ENCODE results near the gene WRNIP1. TPM values are rescaled to one million over a fixed set of nuclear protein-coding genes. Genes with fewer than 3 reads are reported as not detected.

The WRNIP1 gene
- total RNA-seq: 50.1 TPM

DNA sequence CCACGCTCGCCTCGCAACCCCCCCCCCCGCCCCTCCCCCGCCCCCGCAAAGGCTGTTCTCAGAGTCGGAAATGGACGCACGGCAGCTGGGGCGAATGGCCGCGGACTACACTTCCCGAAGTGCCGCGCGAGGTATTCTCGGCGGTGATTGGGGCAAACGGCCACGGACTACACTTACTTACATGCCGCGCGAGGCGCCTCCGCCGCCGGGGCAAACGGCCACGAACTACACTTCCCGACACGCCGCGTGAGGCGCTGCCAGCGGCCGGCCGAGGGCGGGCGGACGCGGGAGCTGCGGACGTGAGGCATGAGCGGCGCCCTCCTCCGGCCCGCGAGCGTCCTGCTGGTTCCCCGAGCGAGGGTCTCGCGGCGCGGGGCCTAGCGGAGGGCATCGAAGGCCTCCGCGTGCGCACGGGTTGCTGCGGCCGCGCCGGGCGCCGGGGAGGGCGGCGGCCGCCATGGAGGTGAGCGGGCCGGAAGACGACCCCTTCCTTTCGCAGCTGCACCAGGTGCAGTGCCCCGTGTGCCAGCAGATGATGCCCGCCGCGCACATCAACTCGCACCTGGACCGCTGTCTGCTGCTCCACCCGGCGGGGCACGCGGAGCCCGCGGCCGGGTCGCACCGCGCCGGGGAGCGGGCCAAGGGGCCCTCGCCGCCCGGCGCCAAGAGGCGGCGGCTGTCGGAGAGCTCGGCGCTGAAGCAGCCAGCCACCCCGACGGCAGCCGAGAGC lies at the start of gene WRNIP1:
WRNIP1 (plus strand) TSS at position 228 of the 730 bp plus-strand sequence; CDS start at position 458, 230 bp downstream.
- peak; percentile 95 to 99 for DNase-seq (ENCODE audit: low spot score in 2 of 2)
- FAIRE-seq: no peak

DNA sequence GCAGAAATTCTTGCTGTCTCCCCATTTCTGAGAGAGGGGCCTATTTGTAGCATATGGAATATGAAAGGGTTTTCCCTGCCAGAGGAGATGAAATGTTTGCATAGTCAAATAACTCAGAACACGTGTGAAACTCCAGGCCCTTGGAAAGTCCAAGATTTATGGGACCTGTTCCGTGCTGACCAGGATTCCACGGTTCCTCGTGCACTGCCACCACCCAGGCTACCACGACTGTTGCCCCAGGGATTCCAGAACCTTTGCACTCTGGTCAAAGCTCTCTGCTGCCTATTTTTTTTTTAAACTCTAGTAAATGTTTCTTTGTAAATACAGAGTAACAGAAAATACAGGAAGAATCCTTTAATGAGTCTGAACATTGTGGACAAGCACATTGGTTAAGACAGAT lies 49.5 kb upstream of the WRNIP1 start:
- FAIRE-seq: no peak

DNA sequence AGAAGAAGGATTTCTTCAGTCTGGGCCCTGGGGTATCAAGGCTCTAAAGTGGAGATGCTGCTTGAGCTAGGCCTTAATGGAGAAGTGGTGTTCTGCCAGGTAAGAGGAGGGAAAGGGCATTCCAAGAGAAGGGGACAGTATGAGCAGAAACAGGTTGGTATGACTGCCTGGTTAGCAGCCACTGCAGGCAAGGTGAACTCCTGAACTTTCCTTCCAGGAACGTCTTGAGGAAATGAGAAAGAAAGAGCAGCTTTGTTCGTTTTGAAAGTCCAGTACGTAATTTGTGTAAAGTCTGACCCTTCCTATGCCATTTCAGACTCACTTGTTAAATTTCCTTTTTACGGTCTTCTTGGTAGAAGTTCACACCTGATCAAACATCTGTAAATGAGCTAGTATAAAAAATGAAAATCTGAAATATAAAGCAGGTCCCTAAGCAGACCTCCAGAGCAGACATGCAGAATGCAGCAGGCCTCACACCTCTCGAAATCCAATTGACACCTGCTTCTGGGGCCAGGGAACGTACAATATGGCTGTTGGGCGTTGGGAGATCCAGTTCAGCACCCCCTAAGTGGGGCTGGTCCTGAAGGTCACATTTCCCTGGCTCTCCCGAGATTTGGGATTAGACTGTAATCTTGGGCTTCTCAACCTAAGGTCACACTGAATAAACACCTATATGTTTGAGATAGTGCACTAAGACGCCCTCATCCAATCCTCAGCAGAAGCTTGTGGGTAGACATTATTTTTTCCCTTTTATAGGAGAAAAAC lies 48.1 kb upstream of the WRNIP1 start:
- FAIRE-seq (no peak), DNase-seq (ENCODE audit: low spot score in 2 of 2) (no peak)

More for the DNA sequence above, 49.5 kb upstream of the WRNIP1 start:
- no peak for DNase-seq (ENCODE audit: low spot score in 2 of 2)

DNA sequence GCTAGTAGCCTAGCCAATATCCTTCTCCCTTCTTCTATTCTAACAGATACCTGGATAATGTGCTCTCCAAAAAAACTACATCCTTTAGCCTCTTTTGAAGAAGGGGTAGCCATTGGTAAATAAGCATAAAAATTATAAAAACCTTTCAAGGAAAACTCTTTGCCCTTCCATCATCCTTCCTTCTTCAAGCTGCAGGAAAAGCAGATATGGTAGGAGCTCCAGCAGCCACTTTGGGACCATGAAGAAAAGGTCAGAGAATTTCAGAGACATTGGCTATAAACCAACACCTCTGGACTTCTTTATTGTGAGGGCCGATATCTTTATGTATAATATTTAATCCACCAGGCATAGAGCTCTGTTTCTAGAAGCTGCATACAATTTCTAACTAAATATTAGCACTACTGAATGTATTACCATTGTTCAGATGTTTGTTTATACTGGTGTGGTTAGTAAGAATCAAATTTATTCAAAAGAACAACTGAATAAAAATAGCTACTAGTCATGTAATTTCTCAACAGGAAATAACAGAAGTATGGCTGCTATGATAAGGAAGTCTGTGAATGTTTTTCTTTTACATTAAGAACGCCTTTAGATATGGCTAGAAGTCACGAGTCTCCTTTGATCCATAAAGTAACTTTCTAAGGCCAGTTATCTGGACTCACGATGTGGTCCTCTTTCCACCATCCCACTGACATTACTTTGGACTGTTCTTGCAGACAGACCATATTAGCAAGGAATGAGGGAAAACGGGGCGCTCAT lies 46.7 kb upstream of the WRNIP1 start:
- DNase-seq (ENCODE audit: low spot score in 2 of 2) (no peak), FAIRE-seq (no peak)

DNA sequence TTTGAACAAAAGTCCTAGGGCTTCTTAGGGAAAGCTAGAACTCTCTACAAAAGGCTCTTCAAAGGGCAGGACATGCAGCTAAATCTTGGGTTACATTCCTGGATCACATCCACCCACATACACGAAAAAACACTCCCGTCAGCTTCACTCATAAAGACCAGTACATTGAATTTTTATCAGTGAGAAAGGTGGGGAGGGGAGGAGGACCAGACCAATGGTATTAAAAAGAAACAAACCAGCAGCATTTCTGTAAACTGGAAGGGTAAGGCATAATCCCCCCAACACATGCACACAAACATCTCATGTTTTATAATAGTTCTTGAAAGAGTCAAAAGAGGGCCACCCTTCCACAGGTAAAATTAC lies 46.1 kb upstream of the WRNIP1 start:
- DNase-seq (ENCODE audit: low spot score in 2 of 2) (no peak), FAIRE-seq (no peak)

- no peak for FAIRE-seq
- DNase-seq (ENCODE audit: low spot score in 2 of 2): no peak
Measured at GRCh38 chr6:2721219-2721618, 44.0 kb upstream of the WRNIP1 start.

- DNase-seq (ENCODE audit: low spot score in 2 of 2) (no peak), FAIRE-seq (no peak)
Measured at GRCh38 chr6:2725364-2725988, 39.7 kb upstream of the WRNIP1 start.

GRCh38 chr6:2725999-2726567 lies 39.1 kb upstream of the WRNIP1 start:
- DNase-seq (ENCODE audit: low spot score in 2 of 2) (no peak), FAIRE-seq (no peak)

DNA sequence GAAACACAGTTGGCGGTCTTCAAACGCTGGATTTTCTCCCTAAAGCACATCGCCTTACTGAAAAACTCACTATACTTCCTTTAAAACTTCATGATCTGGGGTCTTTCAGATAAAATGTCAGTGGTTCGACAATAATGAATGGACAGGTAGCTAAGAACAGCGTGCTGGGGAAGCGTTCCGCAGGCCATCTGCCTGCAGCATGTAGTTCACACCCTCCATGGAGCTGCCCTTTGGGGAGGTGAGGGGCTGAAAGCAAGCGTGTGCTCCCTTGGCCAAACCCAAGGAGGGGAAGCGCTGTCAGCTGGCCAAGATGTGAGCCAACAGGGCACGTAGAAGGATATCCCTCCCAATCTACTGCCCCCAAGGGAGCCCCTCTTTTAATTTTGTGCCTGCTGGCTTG lies 35.3 kb upstream of the WRNIP1 start:
- DNase-seq (ENCODE audit: low spot score in 2 of 2): no peak
- FAIRE-seq: no peak

DNA sequence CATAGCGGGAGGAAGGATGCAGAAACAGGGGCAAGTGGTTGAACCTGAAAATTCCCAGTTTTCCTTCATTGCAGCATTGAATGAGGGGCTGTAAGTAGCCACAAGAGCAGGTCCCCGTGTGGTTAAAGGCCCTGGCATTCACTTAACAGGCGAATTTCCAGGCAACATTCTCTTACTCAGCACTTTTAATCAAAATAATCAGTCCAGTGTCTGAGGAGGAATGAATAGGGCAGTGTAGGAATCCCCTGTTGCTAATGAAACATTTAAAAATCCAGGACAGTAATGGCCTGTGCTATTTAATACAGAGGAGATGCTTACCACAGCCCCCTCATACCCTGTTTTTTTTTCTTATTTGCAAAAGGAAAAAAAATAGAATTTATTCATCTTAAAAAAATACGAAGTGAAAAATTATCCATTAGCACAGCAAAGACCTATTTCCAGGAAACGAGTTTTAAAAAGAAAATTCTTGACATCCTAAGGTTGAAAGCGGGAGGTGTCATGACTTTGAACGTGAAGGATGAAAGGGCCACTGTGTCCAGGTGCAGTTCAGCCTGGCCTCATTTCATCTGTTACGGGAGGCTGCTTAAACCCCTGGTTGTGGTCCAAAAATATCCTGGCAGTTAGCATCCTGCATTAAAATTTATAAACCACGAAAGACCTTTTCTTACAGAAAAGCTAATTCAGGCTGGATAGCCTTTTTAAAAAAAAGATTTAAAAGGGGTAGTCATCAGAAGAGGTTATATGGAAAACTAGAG lies 34.7 kb upstream of the WRNIP1 start:
- no peak for FAIRE-seq
- no peak for DNase-seq (ENCODE audit: low spot score in 2 of 2)

GRCh38 chr6:2731281-2731909 lies 33.8 kb upstream of the WRNIP1 start:
- FAIRE-seq (no peak), DNase-seq (ENCODE audit: low spot score in 2 of 2) (no peak)

- FAIRE-seq (no peak), DNase-seq (ENCODE audit: low spot score in 2 of 2) (no peak)
Measured at GRCh38 chr6:2732503-2733089, 32.6 kb upstream of the WRNIP1 start.

- DNase-seq (ENCODE audit: low spot score in 2 of 2): peak in 1 of 2 donors; percentile 35
- FAIRE-seq: no peak
Measured at GRCh38 chr6:2733324-2733723, 31.9 kb upstream of the WRNIP1 start.

DNA sequence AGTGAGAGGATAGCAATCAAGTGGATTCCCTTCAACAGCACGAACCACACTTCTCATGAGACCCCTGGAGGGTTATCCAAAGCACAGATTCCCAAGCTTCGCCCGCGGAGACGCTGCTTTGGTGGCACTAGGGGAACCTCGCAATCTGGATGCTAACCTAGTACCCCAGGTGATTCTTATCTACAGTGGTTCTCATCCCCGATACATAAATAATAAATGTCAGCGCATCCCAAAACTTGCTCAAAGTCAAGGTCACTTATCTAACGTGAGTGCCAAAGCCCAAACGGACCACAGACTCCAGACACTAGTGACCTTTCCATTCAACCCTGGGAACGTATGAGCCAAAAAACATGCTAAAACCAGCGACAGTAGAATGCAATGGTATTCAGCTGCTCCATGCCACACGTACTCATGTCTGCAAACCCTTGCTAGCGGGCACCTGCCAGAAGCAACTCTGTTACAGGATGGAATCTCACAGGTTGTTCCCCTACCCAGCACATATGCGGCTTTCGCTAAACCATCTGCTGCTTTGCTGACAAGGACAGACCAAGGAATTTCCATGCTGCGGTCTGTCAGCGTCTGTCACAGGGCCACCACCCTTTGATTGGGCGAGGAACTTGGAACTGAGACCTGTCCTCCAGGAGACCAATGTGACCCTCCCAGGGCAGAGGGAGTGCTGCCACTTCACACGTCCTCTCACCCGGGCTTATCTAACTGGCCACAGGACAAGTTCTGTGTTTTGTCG lies 31.3 kb upstream of the WRNIP1 start:
- FAIRE-seq: no peak
- DNase-seq (ENCODE audit: low spot score in 2 of 2): no peak

DNA sequence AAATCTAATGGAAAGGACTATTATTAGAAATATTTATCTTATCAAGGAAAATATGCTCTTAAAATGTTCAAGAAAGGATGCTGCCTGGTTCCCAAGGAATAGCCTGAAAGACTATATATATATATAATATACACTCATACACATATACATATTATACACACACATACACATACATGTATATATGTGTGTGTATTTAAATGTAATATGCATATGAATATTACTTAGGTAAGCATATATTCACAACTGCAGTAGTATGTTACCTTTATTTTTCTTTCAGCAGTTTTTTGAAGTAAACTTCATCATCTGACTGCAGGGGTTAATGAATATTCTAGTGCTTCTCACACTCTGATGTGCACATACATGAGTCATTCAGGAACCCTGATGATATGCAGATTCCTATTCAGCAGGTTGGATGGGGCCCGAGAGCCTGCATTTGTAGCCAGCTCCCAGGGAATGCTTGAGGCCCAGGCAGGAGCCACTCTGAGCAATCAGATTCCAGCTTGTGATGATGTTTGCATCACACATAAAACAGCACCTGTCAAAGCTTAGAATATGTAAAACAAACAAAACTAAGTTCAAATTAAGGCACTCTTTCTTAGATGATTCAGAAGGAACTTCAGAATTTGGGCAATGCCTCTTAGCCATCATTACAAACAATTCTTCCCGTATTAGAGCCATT lies 30.6 kb upstream of the WRNIP1 start:
- DNase-seq (ENCODE audit: low spot score in 2 of 2) (no peak), FAIRE-seq (no peak)

- no peak for FAIRE-seq
- DNase-seq (ENCODE audit: low spot score in 2 of 2): no peak
Measured at GRCh38 chr6:2737885-2738284, 27.3 kb upstream of the WRNIP1 start.

DNA sequence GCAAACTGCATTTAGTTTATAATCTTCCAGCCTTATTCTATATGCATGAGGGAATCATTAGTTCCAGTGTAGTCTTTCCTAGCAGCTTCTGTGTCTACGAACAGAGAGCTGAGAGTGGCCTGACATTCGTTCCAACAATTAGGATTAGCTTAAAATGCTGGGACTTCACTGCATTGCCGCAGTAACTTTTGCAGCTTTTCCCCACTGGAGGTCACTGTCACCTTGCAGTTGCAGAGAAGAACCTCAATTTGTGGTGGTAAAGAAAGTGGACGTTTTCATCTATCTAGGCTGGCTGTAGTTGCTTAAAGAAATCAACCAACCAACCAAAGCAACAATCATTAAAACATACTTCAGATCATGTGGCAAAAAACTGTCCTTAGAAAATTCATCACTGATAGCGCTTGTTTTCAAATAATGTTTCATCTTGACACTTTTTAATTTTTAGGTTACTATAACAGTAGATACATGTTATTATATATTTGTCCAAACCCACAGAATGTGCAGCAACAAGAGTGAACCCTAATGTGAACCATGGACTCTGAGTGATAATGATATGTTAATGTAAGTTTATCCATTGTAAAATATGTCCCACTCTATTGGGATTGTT lies 26.7 kb upstream of the WRNIP1 start:
- no peak for FAIRE-seq
- DNase-seq (ENCODE audit: low spot score in 2 of 2): peak; percentile 41 to 62

Measured in frontal cortex (tissue), 4 donors.